ENCODE results near the gene KCNK7. TPM values are rescaled to one million over a fixed set of nuclear protein-coding genes. Genes with fewer than 3 reads are reported as not detected.

Gene KCNK7
- total RNA-seq, 1 experiment from 2014 or later: 0.13 TPM

GRCh38 chr11:65551572-65552387 is 43.8 kb downstream of the KCNK7 start:
- peaks cover 15% of the 10 kb centered on the region for H3K36me3 ChIP-seq

GRCh38 chr11:65549096-65549495 is 46.5 kb downstream of the KCNK7 start:
- no peaks in the 10 kb centered on the region for H3K27me3 ChIP-seq (replicated peaks)
- peaks cover 2% of the 10 kb centered on the region for H3K4me1 ChIP-seq (replicated peaks)
- no peak overlapping the region for H3K4me3 ChIP-seq
- no peak for DNase-seq (ENCODE audit: low read depth in 1 of 2, low spot score in 2 of 2)
- no peaks in the 10 kb centered on the region for H3K9me3 ChIP-seq (replicated peaks)
- peaks cover 16% of the 10 kb centered on the region for H3K36me3 ChIP-seq
- H3K27ac ChIP-seq: no peak overlapping the region

More at GRCh38 chr11:65551572-65552387, 43.8 kb downstream of the KCNK7 start:
- DNase-seq (ENCODE audit: low read depth in 1 of 2, low spot score in 2 of 2): no peak
- Histone ChIP-seq H3K4me1 (replicated peaks) (peaks cover 28% of the 10 kb centered on the region), H3K9me3 (replicated peaks) (no peaks in the 10 kb centered on the region), H3K27ac (no peak overlapping the region), H3K27me3 (replicated peaks) (no peaks in the 10 kb centered on the region), H3K4me3 (no peak overlapping the region)

GRCh38 chr11:65548395-65548794 is 47.2 kb downstream of the KCNK7 start:
- Histone ChIP-seq H3K27me3 (replicated peaks) (no peaks in the 10 kb centered on the region), H3K27ac (no peak overlapping the region), H3K9me3 (replicated peaks) (no peaks in the 10 kb centered on the region), H3K4me1 (replicated peaks) (no peaks in the 10 kb centered on the region), H3K36me3 (peaks cover 16% of the 10 kb centered on the region), H3K4me3 (no peak overlapping the region)
- no peak for DNase-seq (ENCODE audit: low read depth in 1 of 2, low spot score in 2 of 2)

GRCh38 chr11:65547446-65548125 is 48.0 kb downstream of the KCNK7 start:
- DNase-seq (ENCODE audit: low read depth in 1 of 2, low spot score in 2 of 2): no peak
- H3K9me3 ChIP-seq (replicated peaks): no peaks in the 10 kb centered on the region
- H3K36me3 ChIP-seq: peaks cover 14% of the 10 kb centered on the region
- no peak overlapping the region for H3K27ac ChIP-seq
- no peak overlapping the region for H3K4me3 ChIP-seq
- no peaks in the 10 kb centered on the region for H3K27me3 ChIP-seq (replicated peaks)
- H3K4me1 ChIP-seq (replicated peaks): no peaks in the 10 kb centered on the region

- peak in 1 of 2 experiments; percentile 69 for DNase-seq (ENCODE audit: low read depth in 1 of 2, low spot score in 2 of 2)
- H3K4me1 ChIP-seq (replicated peaks): peaks cover 2% of the 10 kb centered on the region
- H3K27ac ChIP-seq: no peak overlapping the region
- peaks cover 6% of the 10 kb centered on the region for H3K36me3 ChIP-seq
- no peaks in the 10 kb centered on the region for H3K27me3 ChIP-seq (replicated peaks)
- H3K4me3 ChIP-seq: no peak overlapping the region
- no peaks in the 10 kb centered on the region for H3K9me3 ChIP-seq (replicated peaks)
Observed at GRCh38 chr11:65546217-65546958, 49.2 kb downstream of the KCNK7 start.

GRCh38 chr11:65545853-65546216 is 49.8 kb downstream of the KCNK7 start:
- Histone ChIP-seq H3K36me3 (peaks cover 4% of the 10 kb centered on the region), H3K27me3 (replicated peaks) (no peaks in the 10 kb centered on the region), H3K27ac (no peak overlapping the region), H3K9me3 (replicated peaks) (no peaks in the 10 kb centered on the region), H3K4me1 (replicated peaks) (peaks cover 8% of the 10 kb centered on the region), H3K4me3 (no peak overlapping the region)
- DNase-seq (ENCODE audit: low read depth in 1 of 2, low spot score in 2 of 2): no peak

Other genes with a start within 250 kb of the KCNK7 start
- 0.25 TPM in 1 of 2 replicates, not detected in the other for gene TIGD3, start 241.0 kb downstream of the KCNK7 start, total RNA-seq (2014; rRNA removed; shearing (Covaris generic))
- gene SLC25A45, start 213.2 kb downstream of the KCNK7 start, total RNA-seq (2014; rRNA removed; shearing (Covaris generic)): 3.1 and 5.3 TPM in 2 replicates
- gene FRMD8, start 209.2 kb downstream of the KCNK7 start, total RNA-seq (2014; rRNA removed; shearing (Covaris generic)): 90.2 and 125 TPM in 2 replicates
- gene NEAT1, start 173.0 kb downstream of the KCNK7 start, total RNA-seq (2014; rRNA removed; shearing (Covaris generic)): 6.9 and 12.1 TPM in 2 replicates
- gene MALAT1, start 96.8 kb downstream of the KCNK7 start, total RNA-seq (2014; rRNA removed; shearing (Covaris generic)): 1,620 and 2,210 TPM in 2 replicates
- gene SCYL1, start 70.7 kb downstream of the KCNK7 start, total RNA-seq (2014; rRNA removed; shearing (Covaris generic)): 103 and 130 TPM in 2 replicates
- gene LTBP3, start 37.4 kb downstream of the KCNK7 start, total RNA-seq (2014; rRNA removed; shearing (Covaris generic)): 22.9 and 52.0 TPM in 2 replicates
- 109 and 111 TPM in 2 replicates for gene ZNRD2, start 25.3 kb downstream of the KCNK7 start, total RNA-seq (2014; rRNA removed; shearing (Covaris generic))
- 35.1 and 64.9 TPM in 2 replicates for gene FAM89B, start 23.3 kb downstream of the KCNK7 start, total RNA-seq (2014; rRNA removed; shearing (Covaris generic))
- gene EHBP1L1, start 19.7 kb downstream of the KCNK7 start, total RNA-seq (2014; rRNA removed; shearing (Covaris generic)): 103 and 107 TPM in 2 replicates
- 37.9 and 55.8 TPM in 2 replicates for gene MAP3K11, start 18.4 kb upstream of the KCNK7 start, total RNA-seq (2014; rRNA removed; shearing (Covaris generic))
- gene PCNX3, start 20.0 kb upstream of the KCNK7 start, total RNA-seq (2014; rRNA removed; shearing (Covaris generic)): 27.5 and 39.7 TPM in 2 replicates
- gene SIPA1, start 42.3 kb upstream of the KCNK7 start, total RNA-seq (2014; rRNA removed; shearing (Covaris generic)): 48.0 and 56.1 TPM in 2 replicates
- gene RELA, start 67.1 kb upstream of the KCNK7 start, total RNA-seq (2014; rRNA removed; shearing (Covaris generic)): 51.7 and 63.3 TPM in 2 replicates
- gene KAT5, start 116.5 kb upstream of the KCNK7 start, total RNA-seq (2014; rRNA removed; shearing (Covaris generic)): 90.5 and 119 TPM in 2 replicates
- 168 and 170 TPM in 2 replicates for gene RNASEH2C, start 125.0 kb upstream of the KCNK7 start, total RNA-seq (2014; rRNA removed; shearing (Covaris generic))
- gene AP5B1, start 185.2 kb upstream of the KCNK7 start, total RNA-seq (2014; rRNA removed; shearing (Covaris generic)): 30.4 and 33.4 TPM in 2 replicates
- gene OVOL1, start 191.3 kb upstream of the KCNK7 start, total RNA-seq (2014; rRNA removed; shearing (Covaris generic)): not detected in 2 replicates
- gene SNX32, start 238.2 kb upstream of the KCNK7 start, total RNA-seq (2014; rRNA removed; shearing (Covaris generic)): 0.16 TPM in 1 of 2 replicates, not detected in the other

Measured in SJSA1 (cell line).